ENCODE results near the gene PCMT1. TPM values are rescaled to one million over a fixed set of nuclear protein-coding genes. Genes with fewer than 3 reads are reported as not detected.

PCMT1 gene
- total and polyA plus RNA-seq, 12 donors = 15.9 to 113 (median 61.4) TPM

DNA sequence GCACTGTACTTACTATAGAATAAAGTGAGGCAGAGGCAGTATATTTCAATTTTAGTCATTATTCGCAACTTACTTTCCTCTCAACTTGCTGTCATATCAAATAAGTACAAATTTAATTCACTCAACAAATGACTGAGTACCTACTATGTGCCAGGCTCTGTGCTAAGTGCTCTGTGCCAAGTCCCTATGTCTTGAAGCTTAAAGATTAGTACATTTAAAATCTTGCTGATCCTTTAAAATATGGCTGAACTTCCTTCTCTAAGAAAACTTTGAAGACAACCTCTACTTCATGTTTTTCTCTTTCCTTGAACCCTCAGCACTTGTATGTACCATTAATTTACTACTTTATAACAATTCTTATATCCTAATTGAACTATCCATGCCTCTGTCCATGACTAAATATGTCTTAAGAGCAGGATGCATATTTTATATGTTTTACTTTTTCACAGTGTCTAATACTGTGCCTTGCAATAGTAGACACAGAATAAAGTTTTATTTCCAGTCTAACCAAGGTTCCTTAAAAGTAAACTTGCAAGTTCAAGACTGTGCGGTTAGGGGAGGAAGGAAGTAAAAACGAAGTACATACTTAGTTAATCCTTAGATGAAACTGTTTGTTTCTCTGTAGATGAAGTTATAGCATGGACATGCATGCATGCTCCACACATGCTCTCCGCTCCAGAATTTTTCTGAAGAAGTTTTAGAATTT is 21.6 kb upstream of the PCMT1 start:
- no peak overlapping the region for H3K4me3 ChIP-seq
- no peaks in the 10 kb centered on the region for H3K27me3 ChIP-seq
- H3K9me3 ChIP-seq (replicated peaks in 1 of 3) = no peaks in the 10 kb centered on the region
- 84 to 86% (median 86%) methylated on average over 4 of the region's 4 CpGs for WGBS, 4 donors
- H3K36me3 ChIP-seq (replicated peaks in 1 of 2) = peaks cover 0 to 36% of the 10 kb centered on the region in 2 donors
- DNase-seq = no peak
- intact Hi-C loops (cut with DNase I) = loop anchor here in 1 of 2 donors (10.0 kb wide), 1 partner anchor 197 kb away; the partner anchor contains the start of gene RAET1G
- no peak overlapping the region for H3K27ac ChIP-seq
- H3K4me1 ChIP-seq (replicated peaks in 1 of 2) = no peaks in the 10 kb centered on the region
- no peak for TF ChIP-seq CTCF (IDR thresholded peaks at IDR 0.05)
- TF ChIP-seq POLR2A (IDR thresholded peaks at IDR 0.05) = no peak

DNA sequence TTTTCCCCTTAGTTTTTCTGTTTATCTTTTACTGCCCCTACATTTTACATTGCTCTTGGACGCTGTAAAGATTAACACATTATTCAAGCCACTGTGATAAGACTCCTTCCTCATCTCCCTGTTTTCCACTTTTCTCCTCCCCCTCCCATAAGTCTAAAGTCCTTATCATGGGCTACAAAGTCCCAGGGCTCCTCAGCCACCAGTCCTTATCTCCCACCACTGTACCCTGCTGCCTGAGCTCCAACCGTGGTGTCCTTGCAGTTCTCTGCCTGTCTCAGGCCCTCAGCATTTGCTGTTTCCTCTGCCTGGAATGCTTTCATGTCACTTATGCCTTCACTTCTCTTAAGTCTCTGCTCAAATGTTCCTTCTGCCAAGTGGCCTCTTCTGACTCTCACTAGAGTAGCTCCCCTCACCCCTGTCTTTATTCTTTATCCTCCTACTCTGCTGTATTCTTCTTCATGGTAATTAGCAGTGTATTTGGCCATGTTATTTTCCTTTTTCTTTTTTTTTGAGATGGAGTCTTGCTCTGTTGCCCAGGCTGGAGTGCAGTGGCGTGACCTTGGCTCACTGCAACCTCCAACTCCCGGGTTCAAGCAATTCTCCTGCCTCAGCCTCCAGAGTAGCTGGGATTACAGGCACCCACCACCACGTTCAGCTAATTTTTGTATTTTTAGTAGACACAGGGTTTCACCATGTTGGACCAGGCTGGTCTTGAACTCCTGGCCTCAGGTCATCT is 20.9 kb upstream of the PCMT1 start:
- no peak for DNase-seq

GRCh38 chr6:149729824-149730223 is 19.7 kb upstream of the PCMT1 start:
- Histone ChIP-seq H3K36me3 (replicated peaks in 1 of 2) (peaks cover 0 to 37% of the 10 kb centered on the region in 2 donors), H3K27ac (no peak overlapping the region), H3K27me3 (no peaks in the 10 kb centered on the region), H3K4me1 (replicated peaks in 1 of 2) (no peaks in the 10 kb centered on the region), H3K4me3 (no peak overlapping the region), H3K9me3 (replicated peaks in 1 of 3) (no peaks in the 10 kb centered on the region)
- WGBS, 4 donors = 81 to 96% (median 89%) methylated on average over 8 of the region's 8 CpGs
- no peak for TF ChIP-seq POLR2A (IDR thresholded peaks at IDR 0.05)
- no peak for TF ChIP-seq CTCF (IDR thresholded peaks at IDR 0.05)
- no peak for DNase-seq
- intact Hi-C loops (cut with DNase I) = loop anchor here in 1 of 2 donors (10.0 kb wide), 2 partner anchors 95 to 195 kb away; partner anchors contain the start of gene RAET1G

More for the DNA sequence above, 20.9 kb upstream of the PCMT1 start:
- Histone ChIP-seq H3K27me3 (no peaks in the 10 kb centered on the region), H3K4me3 (no peak overlapping the region), H3K9me3 (replicated peaks in 1 of 3) (no peaks in the 10 kb centered on the region), H3K27ac (peak overlapping the region in 2 of 5 donors; percentile 4 to 52), H3K4me1 (replicated peaks in 1 of 2) (no peaks in the 10 kb centered on the region), H3K36me3 (replicated peaks in 1 of 2) (peaks cover 0 to 36% of the 10 kb centered on the region in 2 donors)
- no peak for TF ChIP-seq CTCF (IDR thresholded peaks at IDR 0.05)
- no peak for TF ChIP-seq POLR2A (IDR thresholded peaks at IDR 0.05)
- 74 to 88% (median 77%) methylated on average over 5 of the region's 5 CpGs for WGBS, 4 donors
- intact Hi-C loops (cut with DNase I) = loop anchor here in 1 of 2 donors (10.0 kb wide), 1 partner anchor 196 kb away; the partner anchor contains the start of gene RAET1G

GRCh38 chr6:149733089-149733720 is 16.3 kb upstream of the PCMT1 start:
- intact Hi-C loops (cut with DNase I) = loop anchor here in 1 of 2 donors (10.0 kb wide), 1 partner anchor 92 kb away; no protein-coding TSS in a partner anchor
- 83 to 93% (median 89%) methylated on average over 2 of the region's 2 CpGs for WGBS, 4 donors

More at GRCh38 chr6:149733089-149733720, 16.3 kb upstream of the PCMT1 start:
- no peak overlapping the region for H3K4me3 ChIP-seq
- no peaks in the 10 kb centered on the region for H3K27me3 ChIP-seq
- peaks cover 0 to 58% of the 10 kb centered on the region in 2 donors for H3K36me3 ChIP-seq (replicated peaks in 1 of 2)
- H3K9me3 ChIP-seq (replicated peaks in 1 of 3) = no peaks in the 10 kb centered on the region
- no peak overlapping the region for H3K27ac ChIP-seq
- no peaks in the 10 kb centered on the region for H3K4me1 ChIP-seq (replicated peaks in 1 of 2)
- TF ChIP-seq POLR2A (IDR thresholded peaks at IDR 0.05) (no peak), CTCF (IDR thresholded peaks at IDR 0.05) (no peak)
- no peak for DNase-seq

Measured in adrenal gland (tissue), 12 donors.